Esophagus (tissue), 2 donors: ENCODE results near the gene TMEM35A. TPM values are rescaled to one million over a fixed set of nuclear protein-coding genes. Genes with fewer than 3 reads are reported as not detected.

ENCODE experiments used
- H3K27ac ChIP-seq, 2 donors: one replicate each; pipeline ENCODE4 v1.5.1; 2013; ENCODE audit warnings: low read depth in 2 of 2, mild to moderate bottlenecking in 2 of 2, inconsistent platforms in 1 of 2, low read length in 1 of 2, moderate library complexity in 1 of 2
- H3K27me3 ChIP-seq, 2 donors: one replicate each; pipeline ENCODE4 v1.6.1; 2013; ENCODE audit warnings: low read length in 2 of 2, control low read depth in 1 of 2, mild to moderate bottlenecking in 1 of 2; ENCODE audit not compliant: insufficient read depth in 2 of 2, control insufficient read depth in 1 of 2
- H3K36me3 ChIP-seq, 2 donors: one replicate each; pipeline ENCODE4 v1.6.1; 2013; ENCODE audit warnings: low read length in 1 of 2; ENCODE audit not compliant: control insufficient read depth in 2 of 2, insufficient read depth in 2 of 2
- H3K4me1 ChIP-seq, 2 donors: one replicate each; pipeline ENCODE4 v1.6.1; 2013; ENCODE audit warnings: low read length in 1 of 2; ENCODE audit not compliant: control insufficient read depth in 2 of 2, insufficient read depth in 2 of 2
- H3K4me3 ChIP-seq, 2 donors: one replicate each; pipeline ENCODE4 v1.5.1; 2013; ENCODE audit warnings: low read length in 2 of 2, mild to moderate bottlenecking in 2 of 2, low read depth in 1 of 2, moderate library complexity in 1 of 2
- H3K9me3 ChIP-seq, 2 donors: one replicate each; pipeline ENCODE4 v1.6.1; 2013; ENCODE audit warnings: mild to moderate bottlenecking in 2 of 2, low read depth in 1 of 2, low read length in 1 of 2, moderate library complexity in 1 of 2; ENCODE audit not compliant: control insufficient read depth in 2 of 2, insufficient read depth in 1 of 2
- WGBS, 2 donors: extraction: QIAGEN DNeasy Blood & Tissue Kit; methylation state at CpG; one replicate each; pipeline ENCODE4 v1.1.7; 2013; 5-methylcytosine and 5-hydroxymethylcytosine counted together
- polyA plus RNA-seq, 2 donors: library from polyadenylated mRNA; stranded (reverse); fragments of 200-250 nt; gene quantifications; one replicate each; pipeline ENCODE4 v1.2.3, GENCODE V29; 2013
- donor health status: healthy with polysubstance abuse.
- donor health status: Bipolar disorder and iron deficiency.

TMEM35A gene
- polyA plus RNA-seq, 2 donors = 0.39 to 2.0 TPM

DNA sequence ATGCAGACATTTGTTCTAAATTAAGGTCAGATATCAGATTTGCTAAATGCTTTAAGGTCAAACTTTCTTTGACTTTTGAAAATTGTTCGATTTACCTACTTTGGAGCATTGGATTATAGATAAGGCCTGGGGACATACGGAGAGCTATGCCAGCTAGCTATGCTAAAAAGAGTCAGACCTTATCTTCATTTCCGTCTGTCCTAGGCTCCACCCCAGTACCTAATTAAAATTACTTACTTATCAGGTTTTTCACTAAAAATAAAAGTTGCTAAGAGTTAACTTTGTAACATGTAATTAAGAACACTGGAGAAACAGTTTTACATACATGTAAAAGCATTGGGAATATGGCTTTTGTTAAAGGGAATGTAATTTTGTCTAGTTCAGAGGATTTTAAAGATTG lies 7.1 kb upstream of the TMEM35A start:
- 71 to 72% methylated on average over 3 of the region's 3 CpGs for WGBS, 2 donors
- no peaks in the 10 kb centered on the region for H3K9me3 ChIP-seq

DNA sequence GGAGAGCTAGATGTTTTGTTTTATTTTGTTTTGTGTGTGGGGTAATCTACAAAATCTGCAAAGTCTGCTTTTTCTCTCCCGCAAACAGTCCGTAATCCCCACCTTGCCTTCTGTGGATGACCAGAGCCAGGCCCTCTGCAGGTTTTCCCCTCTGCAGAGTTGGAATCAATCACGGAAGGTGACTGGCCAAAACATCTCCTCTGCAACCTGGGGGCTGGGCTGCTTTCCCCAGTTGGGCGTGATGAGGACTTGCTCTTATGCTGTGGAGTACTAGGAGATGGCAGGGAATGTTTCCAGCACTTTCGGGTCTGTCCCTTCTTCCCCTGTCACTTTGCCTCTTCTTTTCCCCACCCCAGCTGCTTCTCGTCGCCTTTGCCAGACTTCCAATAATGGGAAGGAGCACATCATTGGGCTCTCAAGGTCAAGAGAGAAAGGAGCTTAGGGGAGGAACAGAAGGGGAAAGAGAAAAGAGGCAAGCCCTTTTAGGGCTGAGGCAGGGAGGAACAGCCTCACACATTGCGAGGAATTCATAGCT lies 1.1 kb downstream of the TMEM35A start:
- no peaks in the 10 kb centered on the region for H3K27me3 ChIP-seq
- no peaks in the 10 kb centered on the region for H3K9me3 ChIP-seq
- H3K27ac ChIP-seq = peak overlapping the region in 1 of 2 donors; percentile 11
- peaks cover 0 to 3% of the 10 kb centered on the region in 2 donors for H3K4me1 ChIP-seq
- H3K36me3 ChIP-seq = no peaks in the 10 kb centered on the region
- WGBS, 2 donors = 52 to 63% methylated on average over 8 of the region's 8 CpGs
- peak overlapping the region in 1 of 2 donors; percentile 17 for H3K4me3 ChIP-seq

More for the DNA sequence above, 7.1 kb upstream of the TMEM35A start:
- Histone ChIP-seq H3K27me3 (no peaks in the 10 kb centered on the region), H3K4me3 (no peak overlapping the region), H3K27ac (no peak overlapping the region), H3K36me3 (no peaks in the 10 kb centered on the region), H3K4me1 (no peaks in the 10 kb centered on the region)

- H3K27me3 ChIP-seq = no peaks in the 10 kb centered on the region
- no peaks in the 10 kb centered on the region for H3K9me3 ChIP-seq
- H3K4me3 ChIP-seq = no peak overlapping the region
- 56 to 71% methylated on average over 3 of the region's 3 CpGs for WGBS, 2 donors
- no peak overlapping the region for H3K27ac ChIP-seq
- H3K36me3 ChIP-seq = no peaks in the 10 kb centered on the region
- peaks cover 0 to 3% of the 10 kb centered on the region in 2 donors for H3K4me1 ChIP-seq
Observed at GRCh38 chrX:101080326-101081124, 1.8 kb downstream of the TMEM35A start.

DNA sequence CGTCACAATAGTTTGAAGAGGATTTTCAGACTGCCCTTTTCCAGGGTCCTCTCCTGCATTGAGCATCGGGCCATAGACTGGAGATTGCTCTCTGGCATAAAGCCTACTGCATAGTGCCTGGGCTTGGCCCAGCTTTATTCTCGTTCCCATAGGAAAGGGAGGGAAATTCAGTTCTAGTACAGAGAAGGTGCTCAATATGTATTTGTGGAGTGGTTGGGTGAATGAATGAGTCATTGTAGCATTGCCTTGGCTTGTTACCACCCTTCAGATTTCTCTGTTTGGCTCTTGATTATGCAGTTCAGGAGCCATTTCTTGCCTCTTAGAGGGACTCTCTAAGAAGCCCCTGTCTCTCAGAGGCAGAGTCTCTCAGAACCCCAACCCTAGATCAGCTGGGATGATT lies 2.6 kb downstream of the TMEM35A start:
- Histone ChIP-seq H3K27ac (no peak overlapping the region), H3K27me3 (no peaks in the 10 kb centered on the region), H3K9me3 (no peaks in the 10 kb centered on the region), H3K4me3 (no peak overlapping the region), H3K36me3 (no peaks in the 10 kb centered on the region), H3K4me1 (peaks cover 0 to 3% of the 10 kb centered on the region in 2 donors)
- WGBS, 2 donors = 45 to 61% methylated on average over 3 of the region's 3 CpGs

- WGBS, 2 donors = 90 to 94% methylated on average over 1 of the region's 1 CpG
- no peaks in the 10 kb centered on the region for H3K9me3 ChIP-seq
- no peaks in the 10 kb centered on the region for H3K36me3 ChIP-seq
- H3K4me1 ChIP-seq = no peaks in the 10 kb centered on the region
- H3K4me3 ChIP-seq = no peak overlapping the region
- H3K27me3 ChIP-seq = peaks cover 0 to 2% of the 10 kb centered on the region in 2 donors
- H3K27ac ChIP-seq = no peak overlapping the region
Observed at GRCh38 chrX:101091817-101092216, 13.1 kb downstream of the TMEM35A start.

GRCh38 chrX:101097546-101098453 lies 19.1 kb downstream of the TMEM35A start, which contains the start of gene CENPI:
CENPI (plus strand) TSS chrX:101098204; CDS start chrX:101101071, 2,867 bp downstream.
- H3K36me3 ChIP-seq = no peaks in the 10 kb centered on the region
- no peaks in the 10 kb centered on the region for H3K4me1 ChIP-seq
- WGBS, 2 donors = 1 to 37% methylated on average over 48 of the region's 48 CpGs
- peak within 1 kb of the TSS; percentile 42 to 49 for H3K4me3 ChIP-seq
- H3K27me3 ChIP-seq = peaks cover 0 to 2% of the 10 kb centered on the region in 2 donors
- H3K9me3 ChIP-seq = no peaks in the 10 kb centered on the region
- peak within 1 kb of the TSS; percentile 53 to 79 for H3K27ac ChIP-seq

- no peaks in the 10 kb centered on the region for H3K36me3 ChIP-seq
- 90 to 96% methylated on average over 4 of the region's 4 CpGs for WGBS, 2 donors
Observed at GRCh38 chrX:101108284-101108683, 29.6 kb downstream of the TMEM35A start.

GRCh38 chrX:101117701-101118100 lies 39.0 kb downstream of the TMEM35A start:
- WGBS, 2 donors = 57 to 59% methylated on average over 3 of the region's 3 CpGs
- no peaks in the 10 kb centered on the region for H3K36me3 ChIP-seq
- H3K4me1 ChIP-seq = no peaks in the 10 kb centered on the region
- no peaks in the 10 kb centered on the region for H3K9me3 ChIP-seq
- no peaks in the 10 kb centered on the region for H3K27me3 ChIP-seq
- no peak overlapping the region for H3K27ac ChIP-seq
- H3K4me3 ChIP-seq = no peak overlapping the region

More at GRCh38 chrX:101108284-101108683, 29.6 kb downstream of the TMEM35A start:
- Histone ChIP-seq H3K27ac (no peak overlapping the region), H3K9me3 (no peaks in the 10 kb centered on the region), H3K4me3 (no peak overlapping the region), H3K4me1 (no peaks in the 10 kb centered on the region), H3K27me3 (no peaks in the 10 kb centered on the region)

DNA sequence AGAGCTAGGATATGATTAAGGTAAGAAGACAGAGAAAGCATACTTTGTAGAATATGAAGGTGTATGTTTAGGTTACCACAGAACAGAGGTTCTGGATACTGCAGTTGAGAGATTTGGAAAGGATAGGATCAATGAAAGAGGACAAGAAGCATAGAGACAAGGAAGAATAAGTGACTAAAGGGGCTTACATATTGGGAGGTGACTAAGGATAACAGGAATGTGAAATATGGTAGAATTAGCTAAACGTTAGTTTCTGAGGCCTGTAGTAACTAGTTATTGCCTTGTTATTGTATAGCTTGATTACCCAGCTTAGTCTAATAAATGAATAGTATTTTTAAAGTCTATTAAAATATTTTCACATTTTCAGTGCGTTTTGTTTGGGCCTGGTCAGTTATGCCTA lies 57.6 kb downstream of the TMEM35A start:
- Histone ChIP-seq H3K4me3 (no peak overlapping the region), H3K4me1 (no peaks in the 10 kb centered on the region), H3K27ac (no peak overlapping the region), H3K27me3 (peaks cover 0 to 2% of the 10 kb centered on the region in 2 donors), H3K36me3 (no peaks in the 10 kb centered on the region), H3K9me3 (no peaks in the 10 kb centered on the region)
- WGBS, 2 donors = 54 to 60% methylated on average over 2 of the region's 2 CpGs
